WTC11 (cell line): Measurements from ENCODE around the gene FMNL2. TPM values are rescaled to one million over a fixed set of nuclear protein-coding genes. Genes with fewer than 3 reads are reported as not detected.

Experiments used
- ATAC-seq: fragments of 200-7000 bp; cut with Tn5 transposase; 2 replicates; pipeline ENCODE4 v1.10.0; 2021; ENCODE audit warnings: mild to moderate bottlenecking, moderate library complexity
- CTCF ChIA-PET: fragments of 300-600 bp; sonication (Branson Sonifier 250); formaldehyde crosslinking; loops from one replicate; lab custom pipeline; 2021; ENCODE audit warnings: antibody characterized with exemption; lab: Charles Lee
- POLR2A ChIA-PET: fragments of 350-600 bp; sonication (Branson Sonifier 250); formaldehyde crosslinking; loops from one replicate; lab custom pipeline; 2021; ENCODE audit warnings: antibody characterized with exemption; lab: Charles Lee
- DNase-seq: peaks from one replicate; pipeline ENCODE4 v3.0.0; 2021; ENCODE audit warnings: low spot score
- H3K27ac Mint-ChIP-seq: 2 replicates; pipeline ENCODE4 v1.8.0; 2021; ENCODE audit warnings: mixed read lengths
- H3K27me3 Mint-ChIP-seq: 2 replicates; pipeline ENCODE4 v1.8.0; 2021; ENCODE audit warnings: low read depth, mild to moderate bottlenecking, moderate library complexity, mixed read lengths
- H3K36me3 Mint-ChIP-seq: 2 replicates; pipeline ENCODE4 v1.8.0; 2021; ENCODE audit warnings: mixed read lengths
- H3K4me1 Mint-ChIP-seq: 2 replicates; pipeline ENCODE4 v1.8.0; 2022; ENCODE audit warnings: mixed read lengths
- H3K4me3 Mint-ChIP-seq: 2 replicates; pipeline ENCODE4 v1.8.0; 2021; ENCODE audit warnings: mild to moderate bottlenecking, moderate library complexity, mixed read lengths
- H3K9me3 Mint-ChIP-seq: 2 replicates; pipeline ENCODE4 v1.8.0; 2021; ENCODE audit warnings: mixed read lengths
- ATF6 ChIP-seq: sonication (generic); formaldehyde crosslinking; IDR thresholded peaks from 2 replicates; pipeline ENCODE4 v1.8.1; 2023; ENCODE audit warnings: mild to moderate bottlenecking, missing genetic modification reagents
- CDX4 ChIP-seq: fragments of 250-450 bp; sonication (Bioruptor Pico); IDR thresholded peaks from 2 replicates; pipeline ENCODE4 v1.9.0; 2021; ENCODE audit warnings: moderate library complexity, mild to moderate bottlenecking, inconsistent platforms, borderline replicate concordance
- CREM ChIP-seq: sonication (generic); formaldehyde crosslinking; IDR thresholded peaks from 2 replicates; pipeline ENCODE4 v1.8.1; 2022; ENCODE audit warnings: mild to moderate bottlenecking, missing genetic modification reagents, moderate library complexity
- E2F4 ChIP-seq: sonication (generic); formaldehyde crosslinking; IDR thresholded peaks from 2 replicates; pipeline ENCODE4 v1.8.1; 2022; ENCODE audit warnings: low read depth, mild to moderate bottlenecking, moderate library complexity, missing genetic modification reagents, borderline replicate concordance
- ELF4 ChIP-seq: sonication (generic); formaldehyde crosslinking; IDR thresholded peaks from 2 replicates; pipeline ENCODE4 v1.8.1; 2022; ENCODE audit warnings: low read depth, mild to moderate bottlenecking, moderate library complexity, missing genetic modification reagents
- EMX1 ChIP-seq: fragments of 250-450 bp; sonication (Bioruptor Pico); IDR thresholded peaks from 2 replicates; pipeline ENCODE4 v1.8.0; 2021; ENCODE audit warnings: mild to moderate bottlenecking
- ETV6 ChIP-seq: sonication (generic); formaldehyde crosslinking; IDR thresholded peaks from 2 replicates; pipeline ENCODE4 v1.8.1; 2022; ENCODE audit warnings: mild to moderate bottlenecking, missing genetic modification reagents
- FOXP1 ChIP-seq: sonication (generic); formaldehyde crosslinking; IDR thresholded peaks from 2 replicates; pipeline ENCODE4 v1.8.0; 2022; ENCODE audit warnings: missing genetic modification reagents, mild to moderate bottlenecking, moderate library complexity, borderline replicate concordance
- JAZF1 ChIP-seq: fragments of 250-450 bp; sonication (Bioruptor Pico); IDR thresholded peaks from 2 replicates; pipeline ENCODE4 v1.9.0; 2021; ENCODE audit warnings: moderate library complexity, mild to moderate bottlenecking, inconsistent platforms
- MYBL2 ChIP-seq: sonication (generic); formaldehyde crosslinking; IDR thresholded peaks from 2 replicates; pipeline ENCODE4 v1.8.1; 2023; ENCODE audit warnings: mild to moderate bottlenecking, moderate library complexity, missing genetic modification reagents
- NFE2L1 ChIP-seq: sonication (generic); formaldehyde crosslinking; IDR thresholded peaks from 2 replicates; pipeline ENCODE4 v1.8.1; 2023; ENCODE audit warnings: missing genetic modification reagents
- NR3C1 ChIP-seq: sonication (generic); formaldehyde crosslinking; conservative IDR thresholded peaks from 2 replicates; pipeline ENCODE4 v1.8.1; 2023; ENCODE audit warnings: low read depth, mild to moderate bottlenecking, missing genetic modification reagents
- OVOL2 ChIP-seq: fragments of 250-450 bp; sonication (Bioruptor Pico); IDR thresholded peaks from 2 replicates; pipeline ENCODE4 v1.9.0; 2021; ENCODE audit warnings: mild to moderate bottlenecking, borderline replicate concordance
- PRDM15 ChIP-seq: sonication (generic); formaldehyde crosslinking; IDR thresholded peaks from 2 replicates; pipeline ENCODE4 v1.8.0; 2022; ENCODE audit warnings: missing genetic modification reagents
- SMAD3 ChIP-seq: sonication (generic); formaldehyde crosslinking; IDR thresholded peaks from 2 replicates; pipeline ENCODE4 v1.8.0; 2022; ENCODE audit warnings: missing genetic modification reagents, mild to moderate bottlenecking, borderline replicate concordance
- STAT6 ChIP-seq: sonication (generic); formaldehyde crosslinking; conservative IDR thresholded peaks from 2 replicates; pipeline ENCODE4 v1.8.1; 2023; ENCODE audit warnings: mild to moderate bottlenecking, low read depth, missing genetic modification reagents, moderate library complexity
- TCF7 ChIP-seq: sonication (generic); formaldehyde crosslinking; IDR thresholded peaks from 2 replicates; pipeline ENCODE4 v1.8.0; 2022; ENCODE audit warnings: mild to moderate bottlenecking, low read depth, missing genetic modification reagents, moderate library complexity
- ZMAT4 ChIP-seq: fragments of 250-450 bp; sonication (Bioruptor Pico); IDR thresholded peaks from 2 replicates; pipeline ENCODE4 v1.9.0; 2021; ENCODE audit warnings: mild to moderate bottlenecking
- ZNF219 ChIP-seq: sonication (generic); formaldehyde crosslinking; IDR thresholded peaks from 2 replicates; pipeline ENCODE4 v1.8.0; 2023; ENCODE audit warnings: missing genetic modification reagents, mild to moderate bottlenecking, borderline replicate concordance
- ZNF416 ChIP-seq: fragments of 250-450 bp; sonication (Bioruptor Pico); IDR thresholded peaks from 2 replicates; pipeline ENCODE4 v1.9.0; 2021; ENCODE audit warnings: mild to moderate bottlenecking, inconsistent platforms
- ZNF512 ChIP-seq: sonication (generic); formaldehyde crosslinking; IDR thresholded peaks from 2 replicates; pipeline ENCODE4 v1.8.1; 2022; ENCODE audit warnings: missing genetic modification reagents, borderline replicate concordance
- total RNA-seq: library from RNA; stranded (reverse); gene quantifications from 3 replicates; pipeline ENCODE4 v1.2.3, GENCODE V29; 2021

FMNL2 gene
- total RNA-seq, 1 experiment from 2014 or later = 43.0 TPM

GRCh38 chr2:152587187-152587947, 252.4 kb downstream of the FMNL2 start:
- CTCF ChIA-PET = no interaction called here
- no peaks in the 10 kb centered on the region for H3K27me3 Mint-ChIP-seq
- no peak overlapping the region for H3K27ac Mint-ChIP-seq
- no peak overlapping the region for H3K4me3 Mint-ChIP-seq
- TF ChIP-seq SMAD3 = no peak
- TF ChIP-seq ZNF219 (CRISPR knock-in tag) = no peak
- TF ChIP-seq ZNF416 = no peak
- no peak for TF ChIP-seq ETV6 (CRISPR knock-in tag)
- TF ChIP-seq E2F4 = no peak
- TF ChIP-seq EMX1 (CRISPR knock-in tag) = no peak
- TF ChIP-seq CDX4 (CRISPR knock-in tag) = no peak
- no peak for TF ChIP-seq ZMAT4
- TF ChIP-seq ELF4 = no peak
- TF ChIP-seq, all 79 proteins: peak for 0
- Mint-ChIP-seq H3K4me1 (no peaks in the 10 kb centered on the region), H3K36me3 (peaks cover 4% of the 10 kb centered on the region; the same call in 1 of the 2 replicates), H3K9me3 (no peaks in the 10 kb centered on the region)
- ATAC-seq (no peak), DNase-seq (no peak)
- POLR2A ChIA-PET = interaction anchor here (0.6 kb wide), 1 partner anchor 1425 kb away, joined by 4 read pairs; no protein-coding TSS in a partner anchor

- ChIA-PET POLR2A (no interaction called here), CTCF (no interaction called here)
- no peaks in the 10 kb centered on the region for H3K9me3 Mint-ChIP-seq
- no peak overlapping the region for H3K4me3 Mint-ChIP-seq
- no peaks in the 10 kb centered on the region for H3K4me1 Mint-ChIP-seq
- DNase-seq = no peak
- H3K36me3 Mint-ChIP-seq = no peaks in the 10 kb centered on the region; the same call in 1 of the 2 replicates
- H3K27ac Mint-ChIP-seq = no peak overlapping the region
- ATAC-seq = no peak
- no peaks in the 10 kb centered on the region for H3K27me3 Mint-ChIP-seq
- no peak for TF ChIP-seq JAZF1 (CRISPR knock-in tag)
- no peak for TF ChIP-seq CDX4 (CRISPR knock-in tag)
- no peak for TF ChIP-seq FOXP1 (CRISPR knock-in tag)
- TF ChIP-seq ZNF219 (CRISPR knock-in tag) = no peak
- no peak for TF ChIP-seq PRDM15 (CRISPR knock-in tag)
- no peak for TF ChIP-seq NR3C1 (CRISPR knock-in tag)
- TF ChIP-seq NFE2L1 (CRISPR knock-in tag) = no peak
- TF ChIP-seq OVOL2 (CRISPR knock-in tag) = no peak
- no peak for TF ChIP-seq MYBL2 (CRISPR knock-in tag)
- no peak for TF ChIP-seq ZNF512 (CRISPR knock-in tag)
- no peak for TF ChIP-seq STAT6 (CRISPR knock-in tag)
- no peak for TF ChIP-seq CREM (CRISPR knock-in tag)
- TF ChIP-seq TCF7 (CRISPR knock-in tag) = no peak
- TF ChIP-seq ATF6 (CRISPR knock-in tag) = no peak
Measured at GRCh38 chr2:152588998-152589397, 254.0 kb downstream of the FMNL2 start.
